HG03139 (cell line): Measurements from ENCODE around the gene PDE4C.

Experiments
- ATAC-seq: cut with Tn5 transposase; IDR thresholded peaks from one replicate; pipeline ENCODE4 v1.9.1; 2021; ENCODE audit not compliant: unreplicated experiment

The PDE4C gene

GRCh38 chr19:18198374-18198773 lies 27.9 kb downstream of the PDE4C start:
- no peak for ATAC-seq

GRCh38 chr19:18197941-18198340 lies 28.3 kb downstream of the PDE4C start:
- ATAC-seq, result no peak

- no peak for ATAC-seq
Observed at GRCh38 chr19:18197306-18197705, 28.9 kb downstream of the PDE4C start.

- no peak for ATAC-seq
Observed at GRCh38 chr19:18196511-18196845, 29.8 kb downstream of the PDE4C start.

- no peak for ATAC-seq
Observed at GRCh38 chr19:18194554-18195238, 31.5 kb downstream of the PDE4C start.

GRCh38 chr19:18194181-18194530 lies 32.1 kb downstream of the PDE4C start:
- ATAC-seq, result no peak

GRCh38 chr19:18193388-18194180 lies 32.7 kb downstream of the PDE4C start:
- ATAC-seq, result no peak

GRCh38 chr19:18192673-18193387 lies 33.4 kb downstream of the PDE4C start, which contains the start of gene MPV17L2:
TSS of gene MPV17L2 (plus strand) at chr19:18193218. CDS start at chr19:18193282, 64 bp downstream.
- peak; percentile 74 for ATAC-seq

GRCh38 chr19:18191640-18192062 lies 34.6 kb downstream of the PDE4C start:
- ATAC-seq, result no peak

- no peak for ATAC-seq
Observed at GRCh38 chr19:18190278-18190677, 36.0 kb downstream of the PDE4C start.

- no peak for ATAC-seq
Observed at GRCh38 chr19:18185538-18185937, 40.7 kb downstream of the PDE4C start.

- ATAC-seq, result no peak
Observed at GRCh38 chr19:18183529-18183928, 42.7 kb downstream of the PDE4C start.

GRCh38 chr19:18179957-18180356 lies 46.3 kb downstream of the PDE4C start:
- ATAC-seq, result no peak

GRCh38 chr19:18176367-18177310 lies 49.6 kb downstream of the PDE4C start:
- no peak for ATAC-seq

- no peak for ATAC-seq
Observed at GRCh38 chr19:18174983-18175382, 51.3 kb downstream of the PDE4C start.
